Measurements from ENCODE around the gene SWT1. TPM values are rescaled to one million over a fixed set of nuclear protein-coding genes. Genes with fewer than 3 reads are reported as not detected.

Gene SWT1
- polyA plus RNA-seq, 1 of the 3 experiments (the other 2 are of a cell fraction): 1.1 TPM

GRCh38 chr1:185338719-185339622, 182.0 kb downstream of the SWT1 start:
- H3K4me2 ChIP-seq: no peak overlapping the region
- no peaks in the 10 kb centered on the region for H3K36me3 ChIP-seq (replicated peaks in 1 of 2; ENCODE audit: control insufficient read depth in 1 of 2, insufficient read depth in 2 of 2, low read length in 1 of 2)
- no peaks in the 10 kb centered on the region for H4K20me1 ChIP-seq (ENCODE audit: insufficient read depth)
- no peaks in the 10 kb centered on the region; a peak in 3 of 4 replicates for H3K4me1 ChIP-seq (ENCODE audit: control insufficient read depth in 1 of 2, insufficient read depth in 2 of 2, low read depth in 1 of 2, low read length in 1 of 2)
- H3K9ac ChIP-seq: no peak overlapping the region
- no peak overlapping the region for H3K4me3 ChIP-seq (ENCODE audit: low read depth in 2 of 2, low read length in 1 of 2)
- H3K79me2 ChIP-seq (ENCODE audit: insufficient read depth): no peaks in the 10 kb centered on the region
- CTCF ChIA-PET: no interaction called here
- H3K9me2 ChIP-seq: no peaks in the 10 kb centered on the region
- no peak for TF ChIP-seq EZH2phosphoT487 (IDR thresholded peaks at IDR 0.05; ENCODE audit: borderline replicate concordance, low read depth)
- WGBS (ENCODE audit: low lambda C conversion rate): 83% methylated on average over 8 of the region's 8 CpGs
- POLR2A ChIA-PET: no interaction called here
- no peak overlapping the region for H3K27ac ChIP-seq (ENCODE audit: low read depth in 2 of 2, low read length in 1 of 2)
- H3F3A ChIP-seq (replicated peaks; ENCODE audit: insufficient read depth): no peaks in the 10 kb centered on the region
- no peaks in the 10 kb centered on the region for H3K9me3 ChIP-seq
- H3K27me3 ChIP-seq (ENCODE audit: insufficient read depth): no peaks in the 10 kb centered on the region
- DNase-seq: no peak
- H2AFZ ChIP-seq (ENCODE audit: low read depth): no peak overlapping the region

GRCh38 chr1:185341196-185341781, 184.3 kb downstream of the SWT1 start:
- H3K79me2 ChIP-seq (ENCODE audit: insufficient read depth): no peaks in the 10 kb centered on the region
- no peaks in the 10 kb centered on the region for H3K9me2 ChIP-seq
- no peak for DNase-seq
- H3K4me2 ChIP-seq: no peak overlapping the region
- CTCF ChIA-PET: no interaction called here
- no peak overlapping the region for H3K27ac ChIP-seq (ENCODE audit: low read depth in 2 of 2, low read length in 1 of 2)
- H3K9ac ChIP-seq: no peak overlapping the region
- no peaks in the 10 kb centered on the region for H4K20me1 ChIP-seq (ENCODE audit: insufficient read depth)
- no peak overlapping the region for H3K4me3 ChIP-seq (ENCODE audit: low read depth in 2 of 2, low read length in 1 of 2)
- no peaks in the 10 kb centered on the region for H3K9me3 ChIP-seq
- no peaks in the 10 kb centered on the region; a peak in 3 of 4 replicates for H3K4me1 ChIP-seq (ENCODE audit: control insufficient read depth in 1 of 2, insufficient read depth in 2 of 2, low read depth in 1 of 2, low read length in 1 of 2)
- no peaks in the 10 kb centered on the region for H3F3A ChIP-seq (replicated peaks; ENCODE audit: insufficient read depth)
- POLR2A ChIA-PET: no interaction called here
- H2AFZ ChIP-seq (ENCODE audit: low read depth): no peak overlapping the region
- no peaks in the 10 kb centered on the region for H3K36me3 ChIP-seq (replicated peaks in 1 of 2; ENCODE audit: control insufficient read depth in 1 of 2, insufficient read depth in 2 of 2, low read length in 1 of 2)
- no peaks in the 10 kb centered on the region for H3K27me3 ChIP-seq (ENCODE audit: insufficient read depth)
- TF ChIP-seq SMC3 (IDR thresholded peaks at IDR 0.05; ENCODE audit: low read depth, low read length) (no peak), USF1 (IDR thresholded peaks at IDR 0.05; ENCODE audit: borderline replicate concordance, low read depth) (no peak), TAF1 (IDR thresholded peaks at IDR 0.05; ENCODE audit: borderline replicate concordance, low read depth, low read length) (no peak), CTCF (IDR thresholded peaks at IDR 0.05) (no peak), SIN3A (IDR thresholded peaks at IDR 0.05; ENCODE audit: borderline replicate concordance, low read depth, low read length) (no peak), RXRA (IDR thresholded peaks at IDR 0.05; ENCODE audit: borderline replicate concordance, low read depth) (no peak), ELF1 (IDR thresholded peaks at IDR 0.05) (no peak), TEAD4 (IDR thresholded peaks at IDR 0.05; ENCODE audit: borderline replicate concordance, insufficient read depth) (no peak), NFIC (IDR thresholded peaks at IDR 0.05; ENCODE audit: borderline replicate concordance) (no peak), MAX (IDR thresholded peaks at IDR 0.05; ENCODE audit: low read depth) (no peak), REST (IDR thresholded peaks at IDR 0.05; ENCODE audit: low read depth, low read length) (no peak), RAD21 (IDR thresholded peaks at IDR 0.05; ENCODE audit: low read length) (no peak), USF2 (IDR thresholded peaks at IDR 0.05; ENCODE audit: borderline replicate concordance, low read depth, low read length) (no peak), ZBTB33 (IDR thresholded peaks at IDR 0.05; ENCODE audit: borderline replicate concordance, low read depth) (no peak), NRF1 (IDR thresholded peaks at IDR 0.05; ENCODE audit: low read depth, low read length) (no peak)
